Measurements from ENCODE around the gene CRB2.
A peak's percentile ranks its signal among the peaks of the same experiment; 100 is the strongest.

Gene CRB2

GRCh38 chr9:123355761-123356431 lies at the start of gene CRB2:
Gene CRB2, plus strand, starts transcription at chr9:123356197. Its CDS starts 64 bp downstream, at chr9:123356261.
- CTCF ChIA-PET, result interaction anchor here (2.7 to 4.5 kb wide), 2 partner anchors 29 to 275 kb away, joined by 9 to 75 read pairs; no protein-coding TSS in a partner anchor

GRCh38 chr9:123309611-123310010 lies 46.4 kb upstream of the CRB2 start:
- no peak overlapping the region for H3K27ac Mint-ChIP-seq
- peaks cover 11% of the 10 kb centered on the region for H3K4me1 Mint-ChIP-seq
- DNase-seq, result no peak
- H3K27me3 Mint-ChIP-seq, result peaks cover 32% of the 10 kb centered on the region
- no peak overlapping the region for H3K4me3 Mint-ChIP-seq
- no peaks in the 10 kb centered on the region for H3K9me3 Mint-ChIP-seq
- H3K36me3 Mint-ChIP-seq, result no peaks in the 10 kb centered on the region
- CTCF ChIA-PET, result no interaction called here

More at GRCh38 chr9:123355761-123356431, at the start of gene CRB2:
- Mint-ChIP-seq H3K4me1 (peaks cover 18% of the 10 kb centered on the region), H3K27ac (peak within 1 kb of the TSS; percentile 39), H3K4me3 (no peak within 1 kb of the TSS), H3K36me3 (no peaks in the 10 kb centered on the region), H3K27me3 (peaks cover 25% of the 10 kb centered on the region), H3K9me3 (no peaks in the 10 kb centered on the region)
- no peak for DNase-seq

DNA sequence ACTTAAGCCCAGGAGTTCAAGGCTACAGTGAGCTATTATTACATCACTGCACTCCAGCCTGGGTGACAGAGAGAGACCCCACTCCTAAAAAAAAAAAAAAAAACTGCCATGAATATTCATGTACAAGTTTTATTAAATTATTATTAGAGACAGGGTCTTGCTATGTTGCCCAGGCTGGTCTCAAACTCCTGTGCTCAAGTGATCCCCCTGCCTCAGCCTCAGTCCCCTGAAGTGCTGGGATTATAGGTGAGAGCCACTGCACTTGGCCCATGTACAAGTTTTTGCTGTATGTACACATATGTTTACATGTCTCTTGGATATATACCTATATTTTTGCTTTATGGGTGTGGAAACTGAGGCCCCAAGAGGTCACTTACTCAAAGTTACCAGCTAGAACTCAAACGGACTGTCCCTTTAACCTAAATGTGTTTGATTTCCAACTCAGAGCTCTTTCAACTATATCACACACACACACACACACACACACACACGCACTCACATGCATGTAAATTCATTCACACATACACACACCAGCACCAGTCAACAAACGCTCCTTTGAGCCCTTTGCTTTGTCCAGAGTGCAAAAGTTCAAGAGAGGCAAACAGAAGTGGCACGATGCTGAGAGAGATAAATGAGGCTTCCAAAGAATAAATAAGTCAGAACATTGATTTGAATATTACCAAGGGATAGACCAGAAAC lies 45.3 kb upstream of the CRB2 start:
- Mint-ChIP-seq H3K36me3 (no peaks in the 10 kb centered on the region), H3K4me3 (no peak overlapping the region), H3K27ac (no peak overlapping the region), H3K9me3 (no peaks in the 10 kb centered on the region), H3K27me3 (peaks cover 33% of the 10 kb centered on the region), H3K4me1 (peaks cover 2% of the 10 kb centered on the region)
- no peak for DNase-seq
- CTCF ChIA-PET, result no interaction called here

DNA sequence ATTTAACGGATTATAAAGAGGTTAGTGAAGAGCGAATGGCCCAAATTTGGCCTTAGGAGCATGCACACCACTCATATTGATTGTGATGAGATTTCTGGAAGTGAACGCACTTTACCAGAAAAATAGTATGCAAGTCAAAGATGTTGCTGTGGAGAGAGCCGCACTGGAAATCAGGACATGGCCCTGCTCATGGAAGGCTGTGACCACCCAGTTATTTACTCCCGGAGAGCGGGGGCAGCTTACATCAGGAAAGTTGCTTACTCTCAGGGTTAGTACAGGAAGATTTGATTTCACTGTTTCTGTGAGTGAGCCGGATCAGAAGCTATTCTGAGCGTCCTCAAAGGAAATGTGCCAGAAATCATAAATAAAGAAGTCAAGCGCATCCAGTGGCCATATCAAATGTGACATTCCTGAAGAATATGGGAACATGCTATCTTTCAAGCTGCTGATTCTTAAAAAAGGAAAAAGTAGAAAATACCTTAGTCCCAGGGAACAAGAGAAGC lies 44.7 kb upstream of the CRB2 start:
- CTCF ChIA-PET, result no interaction called here
- Mint-ChIP-seq H3K9me3 (no peaks in the 10 kb centered on the region), H3K36me3 (no peaks in the 10 kb centered on the region), H3K4me3 (no peak overlapping the region), H3K27ac (no peak overlapping the region), H3K27me3 (peaks cover 36% of the 10 kb centered on the region), H3K4me1 (peaks cover 2% of the 10 kb centered on the region)
- no peak for DNase-seq

DNA sequence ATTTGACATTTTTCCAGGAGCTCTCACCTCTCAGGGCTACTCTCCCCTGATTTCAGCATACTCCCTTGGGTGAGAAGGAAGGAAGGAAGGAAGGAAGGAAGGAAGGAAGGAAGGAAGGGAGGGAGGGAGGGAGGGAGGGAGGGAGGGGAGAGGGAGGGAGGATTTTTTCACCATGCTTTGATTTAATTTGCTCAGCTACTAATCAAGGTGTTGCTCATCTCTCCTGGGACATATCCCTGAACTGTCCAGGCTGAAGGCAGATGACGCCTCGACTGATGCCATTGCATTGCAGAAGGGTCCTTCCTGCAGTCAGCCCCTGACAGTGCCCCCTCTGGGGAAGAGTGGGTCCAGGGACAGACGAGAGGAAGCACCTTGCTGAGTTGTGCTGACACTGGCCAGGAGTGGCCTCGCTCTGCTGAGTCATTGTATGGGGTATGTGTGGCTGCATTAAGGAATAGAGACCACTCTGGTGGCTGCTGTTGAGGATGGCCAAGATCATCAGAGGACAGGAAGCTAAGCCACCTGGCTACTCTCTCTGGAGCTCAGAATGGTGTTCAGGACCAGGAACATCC lies 43.6 kb upstream of the CRB2 start:
- H3K36me3 Mint-ChIP-seq, result no peaks in the 10 kb centered on the region
- DNase-seq, result no peak
- H3K9me3 Mint-ChIP-seq, result no peaks in the 10 kb centered on the region
- H3K4me1 Mint-ChIP-seq, result peaks cover 2% of the 10 kb centered on the region
- H3K27ac Mint-ChIP-seq, result no peak overlapping the region
- no peak overlapping the region for H3K4me3 Mint-ChIP-seq
- CTCF ChIA-PET, result no interaction called here
- peaks cover 33% of the 10 kb centered on the region for H3K27me3 Mint-ChIP-seq

- Mint-ChIP-seq H3K4me1 (peaks cover 9% of the 10 kb centered on the region), H3K27ac (no peak overlapping the region), H3K4me3 (no peak overlapping the region), H3K36me3 (no peaks in the 10 kb centered on the region), H3K27me3 (peaks cover 44% of the 10 kb centered on the region), H3K9me3 (no peaks in the 10 kb centered on the region)
- CTCF ChIA-PET, result no interaction called here
- no peak for DNase-seq
Measured at GRCh38 chr9:123314617-123315016, 41.4 kb upstream of the CRB2 start.

DNA sequence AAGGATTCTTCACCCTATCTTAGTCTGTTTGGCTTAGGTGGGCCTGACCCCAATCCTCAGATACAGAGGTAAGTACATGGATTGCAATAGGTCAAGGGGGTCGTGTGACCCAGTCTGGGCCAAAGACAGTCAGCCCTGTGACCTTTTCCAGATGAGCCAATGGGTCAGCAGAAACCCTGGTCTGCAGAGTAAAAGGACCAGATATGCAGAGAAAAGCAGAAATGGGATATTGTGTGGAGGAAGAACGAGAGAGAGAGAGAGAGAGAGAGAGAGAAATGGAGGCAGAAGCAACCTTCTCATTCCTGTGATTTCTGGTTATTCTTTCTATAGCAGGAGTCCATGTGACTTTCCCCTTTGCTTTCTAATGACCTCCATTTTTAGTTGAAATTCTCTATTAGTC lies 40.4 kb upstream of the CRB2 start:
- Mint-ChIP-seq H3K9me3 (no peaks in the 10 kb centered on the region), H3K27me3 (peaks cover 44% of the 10 kb centered on the region), H3K27ac (no peak overlapping the region)

DNA sequence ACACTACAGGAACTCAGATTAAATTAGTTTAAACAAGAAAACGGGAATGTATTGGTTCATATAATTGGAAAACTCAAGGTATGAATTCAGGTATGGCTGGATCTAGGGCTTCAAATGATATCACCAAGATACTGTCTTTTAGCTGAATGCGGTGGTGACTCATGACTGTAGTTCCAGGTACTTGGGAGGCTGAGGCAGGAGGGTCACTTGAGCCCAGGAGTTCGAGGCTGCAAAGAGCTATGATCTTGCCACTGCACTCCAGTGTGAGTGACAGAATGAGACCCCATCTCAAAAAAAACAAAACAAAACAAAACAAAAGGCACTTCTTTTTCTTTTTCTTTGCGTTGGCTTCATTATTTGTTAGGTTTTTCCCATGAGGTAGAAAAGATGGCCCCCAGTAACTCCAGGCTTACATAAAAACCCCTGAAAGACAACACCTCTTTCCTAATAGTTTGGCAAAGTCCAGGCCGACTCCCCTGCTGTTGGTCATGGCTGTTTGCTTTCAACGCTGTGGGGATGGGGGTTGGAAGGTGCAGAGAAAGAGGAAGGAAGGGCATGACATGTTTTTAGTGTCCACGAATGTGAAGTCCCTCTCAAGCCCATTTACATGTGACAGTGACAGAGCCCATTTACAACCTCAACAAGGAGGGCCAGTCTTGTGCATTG lies 39.8 kb upstream of the CRB2 start:
- H3K4me1 Mint-ChIP-seq, result peaks cover 18% of the 10 kb centered on the region

More for the DNA sequence above, 40.4 kb upstream of the CRB2 start:
- Mint-ChIP-seq H3K36me3 (no peaks in the 10 kb centered on the region), H3K4me1 (peaks cover 14% of the 10 kb centered on the region), H3K4me3 (no peak overlapping the region)
- CTCF ChIA-PET, result no interaction called here
- DNase-seq, result no peak

GRCh38 chr9:123318202-123318601 lies 37.8 kb upstream of the CRB2 start:
- H3K36me3 Mint-ChIP-seq, result peaks cover 2% of the 10 kb centered on the region
- H3K27ac Mint-ChIP-seq, result no peak overlapping the region
- H3K27me3 Mint-ChIP-seq, result peaks cover 32% of the 10 kb centered on the region
- CTCF ChIA-PET, result interaction anchor here (0.6 kb wide), 1 partner anchor 928 kb away, joined by 4 read pairs; no protein-coding TSS in a partner anchor
- peaks cover 37% of the 10 kb centered on the region for H3K4me1 Mint-ChIP-seq
- no peaks in the 10 kb centered on the region for H3K9me3 Mint-ChIP-seq
- H3K4me3 Mint-ChIP-seq, result no peak overlapping the region
- no peak for DNase-seq

More for the DNA sequence above, 39.8 kb upstream of the CRB2 start:
- CTCF ChIA-PET, result no interaction called here
- DNase-seq, result no peak
- no peaks in the 10 kb centered on the region for H3K36me3 Mint-ChIP-seq
- peaks cover 44% of the 10 kb centered on the region for H3K27me3 Mint-ChIP-seq
- H3K9me3 Mint-ChIP-seq, result no peaks in the 10 kb centered on the region
- no peak overlapping the region for H3K4me3 Mint-ChIP-seq
- H3K27ac Mint-ChIP-seq, result no peak overlapping the region

DNA sequence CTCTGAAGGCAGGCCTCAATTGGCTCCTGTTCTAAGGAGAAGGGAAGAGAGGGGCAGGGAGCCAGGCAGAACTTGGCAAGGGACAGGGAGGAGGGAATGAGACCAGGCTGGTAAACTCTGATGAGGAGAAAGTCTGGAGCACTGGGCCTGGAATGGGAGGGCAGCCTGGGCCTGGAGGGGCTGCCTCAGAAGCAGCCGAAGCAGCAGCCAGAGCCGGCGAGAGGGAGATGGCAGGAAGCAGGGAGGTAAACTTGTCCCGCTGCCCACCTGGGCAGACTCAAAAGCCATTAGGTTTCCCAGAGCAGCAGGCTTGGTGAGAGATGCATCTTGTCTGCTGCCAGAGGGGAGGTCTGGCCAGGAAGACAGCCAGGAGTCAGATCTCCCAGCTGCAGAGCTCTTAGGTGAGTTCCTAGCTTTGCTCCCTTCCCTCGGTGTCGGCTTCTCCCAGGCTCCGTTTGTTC lies 37.0 kb upstream of the CRB2 start:
- no peak overlapping the region for H3K4me3 Mint-ChIP-seq
- H3K4me1 Mint-ChIP-seq, result peaks cover 42% of the 10 kb centered on the region
- no peak for DNase-seq
- peaks cover 2% of the 10 kb centered on the region for H3K36me3 Mint-ChIP-seq
- CTCF ChIA-PET, result no interaction called here
- peak overlapping the region; percentile 35 for H3K27ac Mint-ChIP-seq
- no peaks in the 10 kb centered on the region for H3K9me3 Mint-ChIP-seq
- H3K27me3 Mint-ChIP-seq, result peaks cover 26% of the 10 kb centered on the region

GRCh38 chr9:123319541-123320339 lies 36.3 kb upstream of the CRB2 start:
- no peak overlapping the region for H3K27ac Mint-ChIP-seq
- H3K36me3 Mint-ChIP-seq, result peaks cover 2% of the 10 kb centered on the region
- CTCF ChIA-PET, result no interaction called here
- H3K4me1 Mint-ChIP-seq, result peaks cover 45% of the 10 kb centered on the region
- no peak for DNase-seq
- H3K27me3 Mint-ChIP-seq, result peaks cover 20% of the 10 kb centered on the region
- no peaks in the 10 kb centered on the region for H3K9me3 Mint-ChIP-seq
- no peak overlapping the region for H3K4me3 Mint-ChIP-seq

DNA sequence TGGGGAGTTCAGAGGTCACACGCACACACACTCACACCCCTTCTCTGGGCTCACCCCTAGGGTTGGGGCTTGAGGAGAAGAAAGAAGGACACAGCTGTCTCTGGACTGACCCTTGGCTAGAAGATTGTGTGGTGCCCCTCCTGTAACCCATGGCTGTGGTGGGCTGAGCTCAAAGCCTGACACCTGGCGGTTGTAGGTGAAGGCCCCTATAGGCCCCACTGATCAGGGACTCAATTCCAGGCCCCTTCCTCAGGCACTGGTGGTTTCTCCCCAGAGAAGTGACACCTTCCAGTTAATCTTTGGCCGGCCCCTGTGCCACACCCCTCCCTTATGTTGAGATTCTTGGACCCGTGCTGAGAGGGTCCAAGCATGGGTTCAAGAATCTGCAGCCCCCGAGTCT lies 35.2 kb upstream of the CRB2 start:
- no peak overlapping the region for H3K4me3 Mint-ChIP-seq
- no peak overlapping the region for H3K27ac Mint-ChIP-seq
- no peak for DNase-seq
- H3K27me3 Mint-ChIP-seq, result peaks cover 28% of the 10 kb centered on the region
- H3K9me3 Mint-ChIP-seq, result no peaks in the 10 kb centered on the region
- CTCF ChIA-PET, result no interaction called here
- peaks cover 45% of the 10 kb centered on the region for H3K4me1 Mint-ChIP-seq
- peaks cover 2% of the 10 kb centered on the region for H3K36me3 Mint-ChIP-seq

- H3K4me1 Mint-ChIP-seq, result peaks cover 48% of the 10 kb centered on the region
- peaks cover 23% of the 10 kb centered on the region for H3K27me3 Mint-ChIP-seq
- peak overlapping the region; percentile 59 for H3K4me3 Mint-ChIP-seq
- peaks cover 2% of the 10 kb centered on the region for H3K36me3 Mint-ChIP-seq
- H3K27ac Mint-ChIP-seq, result peak overlapping the region; percentile 96
- CTCF ChIA-PET, result interaction anchor here (1.2 kb wide), 1 partner anchor 16 kb away, joined by 3 read pairs; no protein-coding TSS in a partner anchor
- H3K9me3 Mint-ChIP-seq, result no peaks in the 10 kb centered on the region
- DNase-seq, result no peak
Measured at GRCh38 chr9:123321616-123322272, 34.3 kb upstream of the CRB2 start.

Data from activated naive CD4-positive, alpha-beta T cell treated with anti-CD3 and anti-CD28 coated beads, Interleukin-2, amount 10 ng/mL, durations not matched to agents 7 days and 5 days (primary cell).